Measurements from ENCODE around the gene TNNT3. TPM values are rescaled to one million over a fixed set of nuclear protein-coding genes. Genes with fewer than 3 reads are reported as not detected.

The TNNT3 gene
- total RNA-seq, 1 experiment from 2014 or later: not detected

DNA sequence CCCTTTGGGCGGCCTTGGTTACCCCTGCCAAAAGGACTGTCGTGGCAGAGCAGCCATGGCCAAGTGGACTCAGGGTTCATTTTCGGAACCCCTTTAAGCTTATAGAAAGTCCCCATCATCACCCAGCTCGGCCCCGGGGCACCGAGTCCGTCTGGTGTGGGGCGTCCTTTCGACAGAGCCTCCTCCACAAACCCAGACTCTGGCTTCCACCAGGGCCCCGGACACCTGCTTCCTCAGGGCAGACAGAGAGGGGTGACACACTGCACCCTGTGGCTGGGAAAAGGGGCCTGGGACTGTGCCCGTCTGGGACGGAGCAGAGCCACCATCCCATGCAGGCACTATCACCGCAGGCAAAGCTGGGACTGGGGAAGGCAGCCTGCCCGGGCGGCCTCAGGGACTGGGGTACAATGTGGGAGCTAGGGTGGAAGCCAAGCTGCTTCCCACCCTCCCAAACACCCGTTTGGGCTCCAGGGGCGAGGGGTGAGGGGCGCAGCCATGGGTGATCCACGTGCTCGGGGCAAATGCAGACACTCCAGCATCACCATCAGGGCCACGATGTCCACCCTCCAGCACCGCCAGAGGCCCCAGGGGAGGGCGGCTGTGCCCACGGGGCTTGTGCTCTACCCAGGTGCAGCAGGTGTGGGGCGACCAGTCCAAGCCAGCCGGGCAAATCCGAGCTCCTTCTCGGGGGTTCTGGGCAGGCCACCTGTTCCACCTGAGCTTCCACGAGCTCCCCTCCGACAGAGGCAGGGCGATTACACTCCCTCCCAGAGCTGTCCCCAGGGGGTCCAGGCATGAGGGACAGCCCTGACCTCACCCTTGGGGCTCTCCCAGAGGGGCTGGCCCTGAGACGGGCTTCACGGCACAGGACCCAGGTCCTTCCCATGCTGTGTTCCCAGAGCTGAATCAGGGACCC, 15.9 kb downstream of the TNNT3 start:
- Histone ChIP-seq H3K4ac (ENCODE audit: low read depth, low read length) (no peak overlapping the region), H2AFZ (ENCODE audit: low read length) (no peak overlapping the region), H2BK5ac (ENCODE audit: insufficient read length, low read length) (no peak overlapping the region), H2BK15ac (ENCODE audit: low read depth, low read length) (no peak overlapping the region), H3K9ac (ENCODE audit: extremely low read depth, insufficient read length, low read length) (no peak overlapping the region), H3K4me1 (ENCODE audit: insufficient read depth, low read length) (no peaks in the 10 kb centered on the region), H4K8ac (replicated peaks; ENCODE audit: insufficient read length, low read depth, low read length) (no peak overlapping the region), H3K56ac (ENCODE audit: insufficient read length, low read depth, low read length) (no peak overlapping the region), H2BK120ac (ENCODE audit: low read depth, low read length, poor library complexity, severe bottlenecking) (no peak overlapping the region), H3K27me3 (ENCODE audit: insufficient read depth, low read length) (no peaks in the 10 kb centered on the region), H2BK12ac (ENCODE audit: insufficient read length, low read depth, low read length) (no peak overlapping the region), H3K79me1 (ENCODE audit: insufficient read depth, low read depth, low read length, poor library complexity, severe bottlenecking) (no peaks in the 10 kb centered on the region), H3K23me2 (ENCODE audit: insufficient read length, low read depth, low read length, poor library complexity, severe bottlenecking) (peaks cover 3% of the 10 kb centered on the region), H3T11ph (ENCODE audit: low read length) (no peak overlapping the region), H4K20me1 (ENCODE audit: control insufficient read depth, insufficient read depth, insufficient read length) (no peaks in the 10 kb centered on the region), H3K18ac (ENCODE audit: insufficient read length, low read depth, low read length) (no peak overlapping the region), H3K9me3 (ENCODE audit: control insufficient read depth, low read depth, low read length) (no peaks in the 10 kb centered on the region), H4K91ac (ENCODE audit: insufficient read length, low read depth, low read length) (no peak overlapping the region), H3K4me2 (ENCODE audit: insufficient read depth, insufficient read length, low read length) (no peak overlapping the region), H2BK20ac (ENCODE audit: low read depth, low read length, poor library complexity, severe bottlenecking) (no peak overlapping the region), H4K5ac (ENCODE audit: insufficient read length, low read depth, low read length) (no peak overlapping the region), H3K27ac (ENCODE audit: insufficient read length, low read depth, low read length) (no peak overlapping the region), H3K79me2 (ENCODE audit: insufficient read depth, low read length) (no peaks in the 10 kb centered on the region), H2AK5ac (ENCODE audit: insufficient read length, low read length) (no peak overlapping the region), H3K14ac (ENCODE audit: insufficient read depth, low read length) (no peak overlapping the region; the same call in 1 of the 2 replicates), H3K23ac (ENCODE audit: insufficient read length, low read depth, low read length) (no peak overlapping the region)
- Mint-ChIP-seq H3K9me3 (no peaks in the 10 kb centered on the region; a peak in 1 of 5 replicates), H3K4me1 (peaks cover 0 to 9% of the 10 kb centered on the region in 2 experiments; a peak in 2 of 4 replicates), H3K4me3 (no peak overlapping the region), H3K36me3 (ENCODE audit: insufficient read depth in 1 of 3, low read depth in 3 of 3) (no peaks in the 10 kb centered on the region), H3K27me3 (ENCODE audit: low read depth) (peaks cover 20% of the 10 kb centered on the region), H3K27ac (no peak overlapping the region)
- TF ChIP-seq, protein P1, sequence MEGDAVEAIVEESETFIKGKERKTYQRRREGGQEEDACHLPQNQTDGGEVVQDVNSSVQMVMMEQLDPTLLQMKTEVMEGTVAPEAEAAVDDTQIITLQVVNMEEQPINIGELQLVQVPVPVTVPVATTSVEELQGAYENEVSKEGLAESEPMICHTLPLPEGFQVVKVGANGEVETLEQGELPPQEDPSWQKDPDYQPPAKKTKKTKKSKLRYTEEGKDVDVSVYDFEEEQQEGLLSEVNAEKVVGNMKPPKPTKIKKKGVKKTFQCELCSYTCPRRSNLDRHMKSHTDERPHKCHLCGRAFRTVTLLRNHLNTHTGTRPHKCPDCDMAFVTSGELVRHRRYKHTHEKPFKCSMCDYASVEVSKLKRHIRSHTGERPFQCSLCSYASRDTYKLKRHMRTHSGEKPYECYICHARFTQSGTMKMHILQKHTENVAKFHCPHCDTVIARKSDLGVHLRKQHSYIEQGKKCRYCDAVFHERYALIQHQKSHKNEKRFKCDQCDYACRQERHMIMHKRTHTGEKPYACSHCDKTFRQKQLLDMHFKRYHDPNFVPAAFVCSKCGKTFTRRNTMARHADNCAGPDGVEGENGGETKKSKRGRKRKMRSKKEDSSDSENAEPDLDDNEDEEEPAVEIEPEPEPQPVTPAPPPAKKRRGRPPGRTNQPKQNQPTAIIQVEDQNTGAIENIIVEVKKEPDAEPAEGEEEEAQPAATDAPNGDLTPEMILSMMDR (conservative IDR thresholded peaks at IDR 0.05): no peak
- no CpG with 5 or more reads among the region's 33 CpGs for WGBS (ENCODE audit: extremely low coverage, insufficient read length, low lambda C conversion rate)
- DNase-seq: no peak
